ENCODE results near the gene CD40LG. TPM values are rescaled to one million over a fixed set of nuclear protein-coding genes. Genes with fewer than 3 reads are reported as not detected.

CD40LG gene
- total RNA-seq, 1 donor from 2014 or later: not detected

Other genes with a start within 250 kb of the CD40LG start
- gene BRS3, start 160.2 kb upstream of the CD40LG start, total RNA-seq: not detected
- gene HTATSF1, start 150.6 kb upstream of the CD40LG start, total RNA-seq: 18.9 TPM
- 0.36 TPM for gene VGLL1, start 115.9 kb upstream of the CD40LG start, total RNA-seq
- 1.2 TPM for gene ARHGEF6, start 132.8 kb downstream of the CD40LG start, total RNA-seq
- 103 TPM for gene RBMX, start 232.6 kb downstream of the CD40LG start, total RNA-seq